Naive B cell (primary cell): ENCODE measurements around the gene POLDIP3. TPM values are rescaled to one million over a fixed set of nuclear protein-coding genes. Genes with fewer than 3 reads are reported as not detected.

Experiments
- ATAC-seq, 2 donors: fragments of 150-1000 bp; cut with Tn5 transposase; 2 replicates each; pipeline ENCODE4 v1.10.0; 2021; ENCODE audit warnings: low read depth in 2 of 2, mild to moderate bottlenecking in 2 of 2, moderate library complexity in 2 of 2
- DNase-seq: peaks from one replicate; pipeline ENCODE4 v3.0.0; 2022
- H3K27ac Mint-ChIP-seq, 6 donors: one replicate each; pipeline ENCODE4 v1.8.0; 2020 to 2022; ENCODE audit warnings: mild to moderate bottlenecking in 6 of 6, mixed read lengths in 6 of 6, moderate library complexity in 5 of 6, inconsistent platforms in 2 of 6
- H3K27me3 Mint-ChIP-seq, 3 donors: one replicate each; pipeline ENCODE4 v1.8.0; 2021 to 2022; ENCODE audit warnings: mixed read lengths in 3 of 3, mild to moderate bottlenecking in 1 of 3
- H3K36me3 Mint-ChIP-seq, 2 donors: one replicate each; pipeline ENCODE4 v1.8.0; 2020 to 2022; ENCODE audit warnings: mixed read lengths in 2 of 2, inconsistent platforms in 1 of 2, mild to moderate bottlenecking in 1 of 2
- H3K4me1 Mint-ChIP-seq, 3 donors: one replicate each; pipeline ENCODE4 v1.8.0; 2020 to 2022; ENCODE audit warnings: mixed read lengths in 3 of 3, inconsistent platforms in 1 of 3, mild to moderate bottlenecking in 1 of 3, moderate library complexity in 1 of 3
- H3K4me3 Mint-ChIP-seq, 8 donors: one replicate each; pipeline ENCODE4 v1.8.0; 2020 to 2022; ENCODE audit warnings: mild to moderate bottlenecking in 8 of 8, mixed read lengths in 8 of 8, moderate library complexity in 8 of 8, inconsistent platforms in 2 of 8
- H3K9me3 Mint-ChIP-seq, 7 donors: one replicate each; pipeline ENCODE4 v1.8.0; 2020 to 2022; ENCODE audit warnings: mixed read lengths in 7 of 7, mild to moderate bottlenecking in 5 of 7, inconsistent platforms in 2 of 7, moderate library complexity in 1 of 7
- polyA plus RNA-seq, 6 donors: library from polyadenylated mRNA; unstranded; fragments of 300-500 nt; fragmentation: Illumina TruSeq; gene quantifications; one replicate each; pipeline ENCODE4 v1.2.3, GENCODE V29; 2021; ENCODE audit warnings: low read depth in 6 of 6

The POLDIP3 gene
- 100 to 1,000 TPM in 1 of 6 donors, 10 to 100 TPM in 5; 61.2 to 106 (median 81.3) TPM for polyA plus RNA-seq

- Mint-ChIP-seq H3K27me3 (no peaks in the 10 kb centered on the region), H3K4me1 (peaks cover 42 to 66% (median 48%) of the 10 kb centered on the region in 3 donors), H3K27ac (peak within 1 kb of the TSS; percentile 100), H3K9me3 (peaks cover 0 to 6% (median 0%) of the 10 kb centered on the region in 7 donors), H3K4me3 (peak within 1 kb of the TSS; percentile 81 to 99 (median 97)), H3K36me3 (no peaks in the 10 kb centered on the region)
- DNase-seq (peak; percentile 98), ATAC-seq (peak; percentile 66 to 67)
Observed at GRCh38 chr22:42614312-42615091, at the start of gene POLDIP3. TSS of gene POLDIP3 (minus strand) at chr22:42614883. CDS start at chr22:42614857, 26 bp downstream.

- Mint-ChIP-seq H3K27ac (peak overlapping the region in 2 of 6 donors; percentile 42 to 49), H3K36me3 (no peaks in the 10 kb centered on the region), H3K4me1 (peaks cover 18 to 38% (median 24%) of the 10 kb centered on the region in 3 donors), H3K27me3 (peaks cover 0 to 12% (median 0%) of the 10 kb centered on the region in 3 donors), H3K4me3 (peak overlapping the region; percentile 53 to 90 (median 74)), H3K9me3 (no peaks in the 10 kb centered on the region)
- peak; percentile 82 for DNase-seq
- peak; percentile 63 to 73 for ATAC-seq
Observed at GRCh38 chr22:42661985-42662831, 47.5 kb upstream of the POLDIP3 start.

GRCh38 chr22:42656578-42656977 lies 41.9 kb upstream of the POLDIP3 start:
- peaks cover 0 to 5% (median 0%) of the 10 kb centered on the region in 3 donors for H3K27me3 Mint-ChIP-seq
- H3K27ac Mint-ChIP-seq = peak overlapping the region in 5 of 6 donors; percentile 93 to 99 (median 98)
- H3K9me3 Mint-ChIP-seq = no peaks in the 10 kb centered on the region

GRCh38 chr22:42655693-42656092 lies 41.0 kb upstream of the POLDIP3 start:
- H3K27ac Mint-ChIP-seq = peak overlapping the region; percentile 93 to 99 (median 98)
- DNase-seq (peak; percentile 84), ATAC-seq (peak; percentile 97 to 98)
- H3K9me3 Mint-ChIP-seq = no peaks in the 10 kb centered on the region
- peak overlapping the region; percentile 56 to 94 (median 79) for H3K4me3 Mint-ChIP-seq
- peaks cover 0 to 5% (median 0%) of the 10 kb centered on the region in 3 donors for H3K27me3 Mint-ChIP-seq
- H3K36me3 Mint-ChIP-seq = no peaks in the 10 kb centered on the region
- H3K4me1 Mint-ChIP-seq = peaks cover 29 to 42% (median 39%) of the 10 kb centered on the region in 3 donors

More at GRCh38 chr22:42656578-42656977, 41.9 kb upstream of the POLDIP3 start:
- Mint-ChIP-seq H3K4me3 (peak overlapping the region in 3 of 8 donors; percentile 62 to 94 (median 91)), H3K36me3 (no peaks in the 10 kb centered on the region), H3K4me1 (peaks cover 29 to 42% (median 39%) of the 10 kb centered on the region in 3 donors)
- DNase-seq (no peak), ATAC-seq (no peak)

GRCh38 chr22:42654436-42655073 lies 39.9 kb upstream of the POLDIP3 start:
- ATAC-seq (no peak), DNase-seq (no peak)
- H3K4me1 Mint-ChIP-seq = peaks cover 29 to 45% (median 39%) of the 10 kb centered on the region in 3 donors
- no peaks in the 10 kb centered on the region for H3K36me3 Mint-ChIP-seq
- no peaks in the 10 kb centered on the region for H3K9me3 Mint-ChIP-seq
- H3K4me3 Mint-ChIP-seq = peak overlapping the region in 5 of 8 donors; percentile 30 to 74 (median 47)
- peak overlapping the region in 4 of 6 donors; percentile 37 to 95 (median 76) for H3K27ac Mint-ChIP-seq
- peaks cover 0 to 5% (median 0%) of the 10 kb centered on the region in 3 donors for H3K27me3 Mint-ChIP-seq

GRCh38 chr22:42653999-42654398 lies 39.3 kb upstream of the POLDIP3 start:
- peaks cover 29 to 45% (median 39%) of the 10 kb centered on the region in 3 donors for H3K4me1 Mint-ChIP-seq
- H3K27ac Mint-ChIP-seq = peak overlapping the region in 3 of 6 donors; percentile 71 to 93 (median 78)
- DNase-seq = no peak
- no peaks in the 10 kb centered on the region for H3K9me3 Mint-ChIP-seq
- H3K4me3 Mint-ChIP-seq = peak overlapping the region in 2 of 8 donors; percentile 3 to 74
- ATAC-seq = no peak
- peaks cover 0 to 5% (median 0%) of the 10 kb centered on the region in 3 donors for H3K27me3 Mint-ChIP-seq
- H3K36me3 Mint-ChIP-seq = no peaks in the 10 kb centered on the region

- ATAC-seq (no peak), DNase-seq (no peak)
- no peaks in the 10 kb centered on the region for H3K36me3 Mint-ChIP-seq
- H3K9me3 Mint-ChIP-seq = peaks cover 0 to 2% (median 0%) of the 10 kb centered on the region in 7 donors
- H3K4me1 Mint-ChIP-seq = peaks cover 28 to 54% (median 50%) of the 10 kb centered on the region in 3 donors
- peak overlapping the region in 2 of 6 donors; percentile 79 to 88 for H3K27ac Mint-ChIP-seq
- H3K4me3 Mint-ChIP-seq = peak overlapping the region in 5 of 8 donors; percentile 12 to 93 (median 63)
- H3K27me3 Mint-ChIP-seq = no peaks in the 10 kb centered on the region
Observed at GRCh38 chr22:42651134-42651533, 36.5 kb upstream of the POLDIP3 start.

GRCh38 chr22:42649246-42650099 lies 34.8 kb upstream of the POLDIP3 start, which contains the start of gene CYB5R3:
TSS of gene CYB5R3 (minus strand) at chr22:42649392. CDS start at chr22:42649315, 77 bp downstream.
- Mint-ChIP-seq H3K9me3 (peaks cover 0 to 2% (median 0%) of the 10 kb centered on the region in 7 donors), H3K27ac (peak within 1 kb of the TSS; percentile 85 to 100 (median 98)), H3K36me3 (no peaks in the 10 kb centered on the region), H3K27me3 (no peaks in the 10 kb centered on the region), H3K4me3 (peak within 1 kb of the TSS; percentile 78 to 99 (median 97)), H3K4me1 (peaks cover 31 to 56% (median 50%) of the 10 kb centered on the region in 3 donors)
- ATAC-seq (peak; percentile 75), DNase-seq (peak; percentile 69)

GRCh38 chr22:42648368-42649245 lies 33.9 kb upstream of the POLDIP3 start:
- Mint-ChIP-seq H3K9me3 (peaks cover 0 to 2% (median 0%) of the 10 kb centered on the region in 7 donors), H3K27me3 (no peaks in the 10 kb centered on the region), H3K36me3 (no peaks in the 10 kb centered on the region), H3K27ac (peak overlapping the region; percentile 85 to 100 (median 98)), H3K4me3 (peak overlapping the region; percentile 78 to 99 (median 97)), H3K4me1 (peaks cover 30 to 54% (median 53%) of the 10 kb centered on the region in 3 donors)
- DNase-seq = no peak
- peak; percentile 57 to 58 for ATAC-seq

GRCh38 chr22:42648017-42648367 lies 33.3 kb upstream of the POLDIP3 start:
- Mint-ChIP-seq H3K27ac (peak overlapping the region in 5 of 6 donors; percentile 85 to 100 (median 98)), H3K4me3 (peak overlapping the region; percentile 78 to 99 (median 97)), H3K9me3 (peaks cover 0 to 2% (median 0%) of the 10 kb centered on the region in 7 donors), H3K36me3 (no peaks in the 10 kb centered on the region), H3K4me1 (peaks cover 32 to 57% (median 55%) of the 10 kb centered on the region in 3 donors), H3K27me3 (no peaks in the 10 kb centered on the region)
- DNase-seq (no peak), ATAC-seq (no peak)
